DMS153 treated with DMSO at 0.1 percent for 48 hours (cell line): Measurements from ENCODE around the gene CENPT.
A peak's percentile ranks its signal among the peaks of the same experiment; 100 is the strongest.

ENCODE experiments used
- DNase-seq: peaks from one replicate; lab custom pipeline; 2025; ENCODE audit not compliant: unreplicated experiment; lab: John Stamatoyannopoulos, UW

Gene CENPT

DNA sequence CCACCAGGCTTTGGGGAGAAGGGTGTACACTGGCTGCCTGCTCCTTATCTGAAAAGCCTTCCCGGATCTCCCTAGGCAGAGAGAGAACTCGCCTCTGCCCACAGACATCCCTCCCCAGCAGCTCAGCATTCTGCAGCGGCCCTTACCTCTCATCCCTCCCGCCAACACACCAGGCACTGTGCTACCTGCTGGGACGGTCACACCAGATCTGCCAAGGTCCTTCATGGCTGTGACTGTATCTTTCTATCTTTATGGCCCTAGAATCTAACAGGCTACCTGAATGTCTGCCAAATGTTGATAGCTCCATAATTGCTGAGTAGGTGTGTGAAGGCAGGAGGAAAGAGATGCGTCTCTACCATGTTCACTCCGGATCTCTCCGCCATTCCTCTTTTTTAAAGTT, 32.9 kb downstream of the CENPT start:
- DNase-seq = no peak

DNA sequence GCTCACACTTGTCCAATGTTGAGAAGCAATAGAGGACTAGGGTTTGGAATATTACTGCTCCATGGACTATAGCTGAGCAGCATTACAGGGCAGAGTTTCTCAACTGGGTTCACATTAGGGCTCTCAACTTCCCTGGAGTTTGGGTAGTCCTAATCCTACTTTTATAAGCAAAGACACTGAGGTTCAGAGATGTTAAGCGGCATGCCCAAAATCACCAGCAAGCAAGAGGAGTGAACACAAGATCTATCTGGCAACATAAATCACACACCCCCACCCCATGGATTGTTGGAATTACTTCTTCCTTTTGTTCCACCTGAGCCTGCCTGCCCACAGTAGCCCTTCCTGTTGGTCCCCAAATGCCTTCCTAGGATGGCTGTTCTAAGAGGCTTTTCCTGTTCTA, 35.6 kb downstream of the CENPT start:
- DNase-seq = no peak

DNA sequence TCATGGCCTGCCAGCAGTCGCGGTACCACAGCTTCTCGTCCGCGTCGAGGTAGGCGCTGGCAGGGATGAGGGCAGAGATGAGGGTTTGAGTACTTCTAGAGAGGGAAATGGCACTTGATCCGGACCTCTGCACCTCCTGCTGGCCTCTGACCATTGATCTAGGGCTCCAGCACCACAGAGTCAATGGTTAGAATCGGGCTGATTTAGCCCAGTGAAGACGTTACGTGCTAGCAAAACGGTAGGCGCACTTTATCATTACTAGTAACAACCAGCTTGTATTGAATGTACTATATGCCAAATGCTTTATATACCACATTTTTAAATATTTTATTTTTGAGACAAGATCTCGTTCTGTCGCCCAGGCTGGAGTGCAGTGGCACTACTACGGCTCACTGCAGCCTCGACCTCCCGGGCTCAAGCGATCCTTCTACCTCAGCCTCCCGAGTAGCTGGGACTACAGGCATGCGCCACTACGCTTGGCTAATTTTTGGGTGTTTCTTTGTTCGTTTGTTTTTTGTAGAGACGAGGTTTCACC, 40.3 kb downstream of the CENPT start:
- DNase-seq = no peak

DNA sequence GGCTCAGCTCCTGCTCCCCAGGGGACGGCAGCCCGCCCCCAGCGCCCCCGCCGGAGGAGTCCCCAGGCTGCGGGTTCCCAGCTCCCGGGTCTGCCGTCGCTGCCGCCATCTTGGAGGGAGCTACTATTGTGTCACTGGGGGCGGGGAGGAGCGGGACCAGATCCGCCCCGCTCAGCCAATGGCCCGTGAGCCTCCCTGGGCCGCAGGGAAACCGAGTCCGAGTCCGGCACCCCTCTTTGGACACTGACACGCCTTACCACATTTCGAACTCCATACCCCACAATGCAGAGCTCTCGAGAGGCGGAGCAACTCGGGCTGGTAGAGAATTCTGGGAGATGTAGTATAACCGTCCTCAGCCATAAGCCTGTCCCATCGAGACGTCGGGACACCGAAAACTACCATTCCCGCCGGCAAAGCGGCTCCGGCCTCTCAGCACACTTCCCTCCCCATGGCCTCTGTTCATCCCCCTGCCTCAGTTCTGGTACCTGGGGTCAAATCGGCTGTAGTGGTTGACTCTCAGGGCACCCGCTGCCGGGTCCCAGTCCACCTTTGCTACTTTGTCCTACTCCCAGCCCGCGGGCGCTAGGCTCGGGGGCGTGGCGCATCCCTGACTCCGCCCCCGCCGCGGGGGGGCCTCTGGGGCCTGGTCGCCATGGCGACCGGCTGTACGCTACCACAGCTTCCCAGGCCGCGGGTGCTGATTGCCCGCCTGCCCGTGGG, 40.9 kb downstream of the CENPT start, which contains the start of the genes RANBP10 and TSNAXIP1:
TSS of gene RANBP10 (minus strand) at position 133 of the 720 bp plus-strand sequence. CDS start at position 109, 24 bp downstream.
TSS of gene TSNAXIP1 (plus strand) at position 462 of the 720 bp plus-strand sequence. CDS start 261 bp downstream, outside the sequence.
- peak; percentile 98 for DNase-seq

DNA sequence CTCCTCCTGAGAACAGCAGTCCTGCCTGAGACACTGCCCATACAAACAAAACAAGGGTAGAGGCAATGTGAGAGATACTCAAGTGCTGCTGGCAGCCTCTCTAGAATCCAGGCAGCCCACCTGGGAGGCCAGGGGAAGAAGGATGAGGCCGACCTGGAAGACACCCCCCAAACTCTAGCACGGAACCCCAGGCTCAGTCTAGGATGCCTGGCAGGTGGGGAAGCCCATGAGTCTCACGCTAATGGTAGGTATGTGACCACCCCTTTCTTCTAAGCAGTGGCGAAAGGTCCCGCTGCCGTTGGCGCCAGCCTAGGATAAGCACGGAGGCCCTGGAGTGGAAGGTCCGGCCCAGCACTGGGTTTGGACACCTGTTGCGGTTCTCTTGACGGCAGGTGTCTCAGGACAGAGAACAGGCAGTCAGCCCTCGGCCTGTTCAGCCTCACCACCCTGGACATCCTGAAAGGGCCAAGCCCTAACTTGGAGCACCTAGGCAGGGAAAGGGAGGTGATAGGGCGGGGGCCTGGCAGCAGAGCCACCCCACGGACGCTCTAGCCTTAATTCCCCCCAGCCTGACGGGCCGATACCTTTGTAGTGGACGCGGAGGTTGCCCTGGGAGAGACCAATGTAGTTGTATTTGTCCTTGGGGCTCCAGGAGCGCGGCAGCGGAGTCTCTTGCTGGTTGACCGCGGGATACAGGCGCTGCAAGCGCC, 41.6 kb downstream of the CENPT start:
- DNase-seq = no peak

DNA sequence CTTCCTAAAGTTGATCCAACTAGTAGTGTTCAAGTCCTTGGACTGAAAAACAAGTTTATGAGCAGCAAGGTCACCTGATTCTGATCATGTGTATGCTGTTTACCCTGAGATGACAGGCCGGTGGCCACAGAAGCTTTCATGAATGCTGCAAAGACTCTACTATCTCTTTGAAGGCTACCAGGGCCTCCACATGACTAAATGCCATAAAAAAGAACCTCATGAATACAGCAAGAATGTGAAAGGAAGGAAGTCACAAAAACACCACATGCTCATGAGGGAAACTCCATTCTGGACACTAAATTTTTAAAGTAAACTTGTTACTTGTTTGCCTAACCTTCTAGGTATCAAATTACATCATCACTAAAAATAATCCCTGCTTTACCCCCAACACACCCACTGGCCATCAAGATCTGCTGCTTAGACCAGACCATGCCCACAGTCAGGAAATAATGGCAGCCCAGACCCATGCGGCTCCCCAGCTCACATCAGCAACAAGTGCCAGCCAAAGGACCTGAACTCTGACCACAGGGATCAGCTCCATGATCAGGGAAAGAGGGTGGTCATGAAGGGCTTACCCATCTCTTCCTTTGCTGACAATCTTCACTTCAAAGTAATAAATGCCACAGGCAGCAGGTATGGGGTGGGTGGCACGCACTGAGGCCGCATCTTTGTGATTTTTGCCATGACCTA, 42.5 kb downstream of the CENPT start:
- no peak for DNase-seq

DNA sequence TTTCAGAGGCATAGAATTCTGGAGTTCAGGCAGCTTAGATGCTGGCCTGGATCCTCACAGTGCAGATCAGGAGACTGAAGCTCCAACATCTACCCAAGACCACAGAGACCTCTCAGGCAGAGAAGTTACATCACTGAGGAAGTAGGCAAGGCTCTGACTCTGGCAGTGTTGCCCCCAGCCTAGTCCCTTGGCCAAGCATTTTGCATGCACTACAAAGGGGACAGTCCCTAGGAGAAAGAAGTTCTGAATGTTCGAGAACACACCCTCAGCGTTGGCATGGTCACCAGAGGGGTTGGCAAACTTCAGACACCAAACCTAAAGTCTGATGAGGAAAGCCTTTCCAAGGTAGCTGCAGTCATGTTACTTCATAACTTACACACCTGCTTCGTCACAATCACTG, 43.6 kb downstream of the CENPT start:
- no peak for DNase-seq

DNA sequence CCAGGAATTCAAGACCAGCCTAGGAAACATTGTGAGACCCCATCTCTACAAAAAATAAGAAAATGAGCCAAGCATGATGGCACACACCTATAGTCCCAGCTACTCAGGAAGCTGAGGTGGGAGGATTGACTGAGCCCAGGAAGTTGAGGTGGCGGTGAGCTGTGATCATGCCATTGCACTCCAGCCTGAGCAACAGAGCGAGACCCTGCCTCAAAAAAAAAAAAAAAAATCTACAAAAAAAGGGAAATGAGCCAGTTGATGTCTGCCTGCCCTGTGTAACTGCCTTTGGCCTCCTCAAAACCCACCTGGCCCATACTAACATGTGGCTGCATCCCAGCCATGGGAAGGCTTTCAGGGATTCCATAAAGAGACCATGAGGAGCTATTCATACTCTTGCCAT, 45.6 kb downstream of the CENPT start:
- DNase-seq = no peak

DNA sequence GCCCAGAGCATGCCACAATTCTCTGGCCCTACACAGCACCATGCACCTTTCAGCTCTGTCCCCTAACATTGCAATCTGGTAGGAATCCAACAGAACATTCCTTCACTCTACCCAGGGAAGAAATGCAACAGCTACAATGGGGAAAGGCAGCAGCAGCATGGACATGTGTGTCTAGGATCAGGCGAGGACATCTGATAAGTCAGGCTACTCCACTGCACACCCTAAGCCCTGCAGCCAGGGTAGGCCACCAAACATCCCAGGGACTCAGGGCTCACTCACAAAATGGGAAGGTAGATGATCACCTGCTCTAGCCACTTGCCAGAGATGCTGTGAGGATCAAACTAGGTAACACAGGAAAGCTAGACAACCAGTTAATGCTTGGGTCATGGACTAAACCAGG, 46.3 kb downstream of the CENPT start:
- DNase-seq = no peak

DNA sequence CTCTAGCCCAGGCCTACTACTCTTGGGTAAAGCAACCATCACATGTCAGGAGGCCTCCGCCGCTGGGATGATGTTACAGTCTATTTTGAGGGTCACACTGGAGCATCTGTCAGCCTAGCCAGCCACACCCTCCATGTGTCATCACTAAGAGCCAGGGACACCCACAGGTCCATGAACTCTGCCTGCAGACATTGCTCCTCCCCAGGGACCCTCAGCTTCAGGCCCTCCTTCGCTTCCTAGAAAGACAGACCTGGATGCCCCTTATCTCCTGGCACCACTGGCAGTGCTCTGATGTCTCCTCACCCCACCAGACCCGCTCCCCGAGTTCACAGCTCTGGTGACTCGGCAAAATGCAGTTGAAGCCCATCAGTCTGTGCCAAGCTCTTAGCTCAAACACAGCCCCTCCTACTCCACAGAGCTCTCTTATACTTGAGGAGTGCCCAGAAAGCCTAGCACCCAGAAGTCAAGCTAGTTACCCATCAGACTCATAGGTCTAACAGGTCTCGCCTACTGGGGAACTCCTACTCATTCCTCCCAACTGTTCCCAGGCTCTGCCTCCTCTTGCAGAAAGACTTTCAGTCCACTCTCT, 47.1 kb downstream of the CENPT start:
- DNase-seq = no peak

DNA sequence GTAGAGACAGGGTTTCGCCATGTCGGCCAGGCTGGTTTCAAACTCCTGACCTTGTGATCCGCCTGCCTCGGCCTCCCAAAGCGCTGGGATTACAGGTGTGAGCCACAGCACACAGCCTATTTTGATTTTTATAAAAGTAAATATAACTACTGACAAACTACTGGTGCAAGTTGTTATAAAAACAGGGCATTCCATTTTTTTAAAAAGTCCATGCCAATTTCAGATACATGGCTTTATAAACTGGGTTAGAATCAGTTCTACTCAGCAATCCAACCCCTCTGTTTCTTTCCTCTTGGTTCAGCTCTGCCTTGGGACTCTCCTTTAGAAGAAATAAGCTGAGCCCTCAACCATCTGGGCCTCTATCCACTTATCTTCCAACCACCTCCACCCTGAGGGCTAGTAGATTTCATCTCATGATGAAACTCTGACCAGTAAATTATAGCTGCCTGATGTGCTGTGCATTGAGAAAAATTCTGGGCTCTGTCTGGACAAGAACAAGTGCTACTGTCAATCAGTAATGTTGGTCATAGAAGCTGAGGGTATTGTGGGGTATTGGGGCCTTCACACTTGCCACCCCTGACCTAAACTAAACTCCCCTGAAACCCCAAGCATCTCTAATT, 51.3 kb downstream of the CENPT start:
- DNase-seq = no peak

DNA sequence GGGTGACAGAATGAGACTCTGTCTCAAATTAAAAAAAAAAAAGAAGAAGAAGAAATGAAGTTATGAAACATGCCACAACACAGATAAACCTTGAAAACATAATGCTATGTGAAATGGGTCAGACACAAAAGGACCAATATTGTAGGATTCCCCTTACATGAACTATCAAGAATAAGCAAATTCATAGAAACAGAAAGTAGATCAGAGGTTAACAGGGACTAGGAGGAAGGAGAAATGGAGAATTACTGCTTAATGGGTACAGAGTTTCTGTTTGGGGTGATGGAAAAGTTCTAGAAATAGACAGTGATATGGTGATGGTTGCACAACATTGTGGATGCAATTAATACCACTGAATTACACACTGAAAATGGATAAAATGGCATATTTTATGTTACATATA, 57.4 kb downstream of the CENPT start:
- DNase-seq = no peak

DNA sequence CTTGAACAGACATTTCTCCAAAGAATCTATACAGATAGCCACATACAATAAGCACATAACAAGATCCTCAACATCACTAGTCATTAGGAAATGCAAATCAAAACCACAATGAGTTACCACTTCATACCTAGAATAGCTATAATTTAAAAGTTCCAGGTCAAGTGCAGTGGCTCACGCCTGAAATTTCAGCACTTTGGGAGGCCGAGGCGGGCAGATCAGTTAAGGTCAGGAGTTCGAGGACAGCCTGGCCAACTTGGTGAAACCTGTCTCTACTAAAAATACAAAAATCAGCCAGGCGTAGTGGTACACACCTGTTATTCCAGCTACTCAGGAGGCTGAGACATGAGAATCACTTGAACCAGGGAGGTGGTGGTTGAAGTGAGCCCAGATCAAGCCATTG, 61.0 kb downstream of the CENPT start:
- no peak for DNase-seq

DNA sequence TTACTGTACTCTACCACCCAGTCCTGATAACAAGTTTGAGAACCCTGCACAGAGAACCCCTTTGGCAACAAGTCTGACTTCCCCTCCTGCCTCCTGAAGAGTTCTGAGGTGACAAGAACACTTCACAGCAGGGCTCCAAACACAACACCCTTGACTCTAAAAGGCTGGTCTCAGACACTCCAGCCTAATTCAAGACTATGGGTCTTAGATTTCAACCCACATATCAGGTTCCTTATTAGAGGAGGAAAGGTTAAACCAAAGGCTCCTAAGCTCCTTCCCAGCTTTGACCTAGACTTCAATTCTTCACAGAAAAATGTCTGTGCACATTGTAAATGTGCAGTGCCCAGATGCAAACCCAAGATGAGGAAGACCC, 64.2 kb downstream of the CENPT start:
- no peak for DNase-seq

DNA sequence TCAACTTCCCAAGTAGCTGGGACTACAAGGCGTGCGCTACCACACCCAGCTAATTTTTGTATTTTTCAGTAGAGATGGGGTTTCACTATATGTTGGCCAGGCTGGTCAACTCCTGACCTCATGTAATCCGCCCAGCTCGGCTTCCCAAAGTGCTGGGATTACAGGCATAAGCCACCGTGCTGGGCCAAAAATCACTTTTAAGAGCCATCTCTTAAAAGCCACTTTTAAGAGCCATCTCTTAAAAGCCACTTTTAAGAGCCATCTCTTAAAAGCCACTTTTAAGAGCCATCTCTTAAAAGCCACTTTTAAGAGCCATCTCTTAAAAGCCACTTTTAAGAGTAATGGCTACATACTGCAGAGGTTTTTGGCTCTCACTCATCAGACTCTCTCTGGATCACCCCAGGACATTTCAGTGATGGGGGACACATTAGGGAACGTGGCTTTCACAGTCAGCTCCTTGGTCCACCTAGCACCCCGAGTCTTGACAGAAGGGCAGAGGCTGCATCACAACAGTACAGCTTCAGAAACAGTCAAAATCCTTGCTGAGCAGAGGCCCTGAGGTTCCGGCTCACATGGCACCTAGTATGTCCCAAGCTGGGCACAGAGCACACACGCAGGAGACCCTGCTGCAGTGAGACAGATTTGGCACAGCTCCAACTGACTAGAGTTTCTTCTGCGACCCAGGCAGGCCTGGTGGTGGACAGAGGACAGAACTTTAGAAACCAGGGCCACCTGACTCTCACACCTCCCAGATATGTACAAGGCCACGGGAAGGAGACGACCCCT, 64.7 kb downstream of the CENPT start:
- no peak for DNase-seq

DNA sequence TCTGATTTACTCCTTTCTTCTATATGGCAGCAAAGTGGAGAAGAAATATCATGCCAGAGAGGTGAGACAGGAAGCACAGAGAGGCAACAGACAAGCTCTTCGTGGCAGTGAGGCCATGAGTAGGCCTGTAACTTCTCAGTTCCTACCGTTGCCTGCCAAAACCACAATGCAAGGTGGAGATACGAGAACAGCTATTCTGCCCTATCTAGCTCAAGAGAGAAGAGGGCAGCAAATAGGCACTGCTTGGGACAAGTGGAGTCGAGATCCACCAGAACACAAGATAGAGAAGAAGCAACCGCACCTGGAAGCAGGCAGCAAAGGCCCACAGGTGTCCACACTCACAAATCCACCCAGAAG, 66.0 kb downstream of the CENPT start:
- no peak for DNase-seq

DNA sequence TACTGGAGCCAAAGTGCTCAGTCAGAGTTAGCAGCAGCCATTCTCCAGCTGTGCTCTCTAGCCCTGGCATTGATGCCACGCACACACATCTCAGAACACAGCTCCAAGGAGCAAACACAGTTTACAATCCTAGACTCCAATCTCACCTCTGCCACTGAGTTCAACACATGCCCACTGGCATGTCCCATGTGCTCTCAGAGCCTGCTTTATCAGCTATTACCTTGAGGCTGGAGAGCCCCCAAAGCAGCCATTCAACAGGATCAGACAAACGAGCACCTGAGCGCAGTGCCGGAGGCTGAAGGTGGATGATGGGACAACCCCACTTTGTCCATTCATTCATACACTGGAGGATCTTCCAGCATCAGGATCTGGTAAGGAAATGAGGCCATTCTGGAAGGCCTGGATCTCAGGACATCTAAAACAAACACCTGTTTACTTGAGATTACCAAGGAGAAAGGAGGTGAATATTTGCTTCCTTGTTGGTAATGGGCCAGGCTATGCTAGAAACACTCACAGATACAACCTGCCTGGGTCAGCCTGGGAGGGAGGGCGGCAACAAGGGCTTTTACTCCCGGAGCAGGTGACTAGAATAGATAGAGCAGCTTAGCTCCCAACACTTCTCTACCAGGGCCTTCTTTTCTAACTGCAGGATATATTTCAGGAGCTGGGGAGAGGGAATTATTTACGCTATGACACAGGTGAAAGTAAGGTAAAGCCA, 66.5 kb downstream of the CENPT start:
- no peak for DNase-seq

DNA sequence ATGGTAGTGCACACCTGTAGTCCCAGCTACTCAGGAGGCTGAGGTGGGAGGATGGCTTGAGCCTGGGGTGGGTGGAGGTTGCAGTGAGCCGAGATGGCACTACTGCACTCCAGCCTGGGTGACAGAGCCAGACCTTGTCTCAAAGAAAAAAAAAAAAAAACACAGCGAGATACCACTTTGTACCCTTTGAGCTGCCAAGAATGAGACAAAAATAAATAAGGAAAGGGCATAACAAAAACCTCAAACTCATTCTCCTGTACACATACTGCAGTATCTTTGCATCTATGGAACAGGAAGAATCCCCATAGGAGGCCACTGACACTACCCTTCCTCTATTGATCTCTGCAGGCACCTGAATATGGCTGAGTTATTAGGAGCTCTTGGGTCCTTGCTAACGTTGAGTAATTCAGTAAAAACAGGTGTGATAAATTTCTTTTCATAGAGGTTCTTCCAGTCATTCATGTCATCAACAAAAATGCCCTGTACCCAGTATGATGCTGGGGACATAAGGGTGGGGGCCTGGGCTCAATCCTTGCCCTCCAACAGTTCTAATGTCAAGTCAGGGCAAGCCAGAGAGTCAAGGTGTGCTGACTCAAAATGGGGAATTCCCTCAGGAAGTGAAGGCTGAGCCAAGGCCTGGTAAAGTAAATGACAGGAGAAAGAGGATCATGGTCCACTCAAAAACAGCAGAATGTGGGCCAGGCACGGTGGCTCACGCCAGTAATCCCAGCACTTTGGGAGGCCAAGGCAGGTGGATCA, 68.1 kb downstream of the CENPT start:
- no peak for DNase-seq
